SW480 (cell line): Measurements from ENCODE around the gene ADRA2A.
A peak's percentile ranks its signal among the peaks of the same experiment; 100 is the strongest.

Experiments used
- DNase-seq: peaks from one replicate; pipeline ENCODE4 v3.0.0-alpha.2; 2016; ENCODE audit warnings: low spot score

ADRA2A gene

DNA sequence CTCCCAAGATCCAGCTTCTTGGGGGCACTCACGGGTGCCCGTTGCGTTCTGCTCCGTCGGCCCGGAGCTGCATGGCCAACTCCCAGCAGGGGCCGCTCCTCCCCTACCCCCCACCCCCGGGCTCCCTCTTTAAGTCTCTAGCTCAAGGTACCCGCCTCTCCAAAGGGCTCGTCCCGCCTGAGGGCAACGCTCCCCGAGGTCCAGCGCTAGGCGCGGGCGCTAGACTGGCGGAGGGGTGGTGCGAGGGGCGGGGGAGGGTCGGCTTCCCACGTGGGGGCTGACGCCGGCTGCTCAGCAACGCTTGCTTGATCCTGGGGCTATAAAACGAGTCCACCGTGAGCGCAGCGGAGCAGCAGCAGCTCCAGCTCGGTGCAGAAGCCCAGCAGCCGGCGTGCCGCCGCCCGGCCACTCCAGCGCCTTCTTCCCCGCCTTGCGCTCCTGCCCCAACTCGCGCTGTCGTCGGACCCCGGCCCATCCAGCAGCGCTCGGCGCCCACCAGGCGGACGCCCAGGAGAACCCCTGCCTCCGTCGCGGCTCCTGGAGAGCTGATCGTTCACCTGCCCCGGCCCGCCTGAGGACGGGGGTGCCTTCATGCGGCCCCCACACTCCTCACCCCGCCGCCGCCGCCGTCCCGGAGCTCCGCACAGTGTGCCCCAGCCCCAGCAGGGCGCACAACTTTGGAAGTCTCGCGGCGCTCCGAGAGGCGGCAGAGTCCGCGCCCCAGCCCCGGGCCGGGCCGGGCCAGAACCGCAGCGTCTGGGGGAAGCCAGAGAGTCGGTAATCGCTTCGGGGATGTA, at the start of gene ADRA2A:
Gene ADRA2A (plus strand): TSS at position 348 of the 797 bp plus-strand sequence. CDS start 968 bp downstream, outside the sequence.
- DNase-seq, result peak; percentile 44

DNA sequence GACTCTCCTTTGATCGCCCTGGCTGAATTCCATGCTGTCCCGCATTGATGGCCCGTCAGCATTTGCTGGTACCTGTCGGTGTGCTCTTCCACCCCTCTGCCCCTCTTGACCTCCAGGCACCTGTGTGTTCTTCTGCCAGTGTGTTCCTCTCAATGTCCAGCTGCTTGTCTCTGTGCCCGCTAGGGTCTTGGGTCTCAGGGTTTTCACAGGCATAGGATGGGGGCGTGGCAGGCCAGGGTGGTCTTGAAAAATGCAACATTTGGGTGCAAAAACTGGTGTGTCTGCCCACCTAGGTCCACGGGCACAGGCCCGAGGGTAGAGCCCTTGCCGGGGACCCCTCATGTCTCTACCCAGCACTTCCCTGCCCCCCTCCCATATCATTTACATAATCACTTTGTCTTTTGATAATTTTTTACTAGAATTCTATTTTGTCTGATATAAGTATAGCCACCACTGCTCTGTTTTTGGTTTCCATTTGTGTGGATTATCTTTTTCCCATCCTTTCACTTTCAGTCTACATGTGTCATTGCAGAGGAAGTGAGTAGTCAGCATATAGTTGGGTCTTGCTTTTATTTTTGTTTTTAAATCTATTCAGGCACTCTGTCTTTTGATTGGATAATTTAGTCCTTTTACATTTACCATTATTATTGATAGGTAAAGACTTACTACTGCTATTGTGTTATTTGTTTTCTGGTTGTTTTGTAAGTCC, 46.6 kb upstream of the ADRA2A start:
- DNase-seq, result no peak

DNA sequence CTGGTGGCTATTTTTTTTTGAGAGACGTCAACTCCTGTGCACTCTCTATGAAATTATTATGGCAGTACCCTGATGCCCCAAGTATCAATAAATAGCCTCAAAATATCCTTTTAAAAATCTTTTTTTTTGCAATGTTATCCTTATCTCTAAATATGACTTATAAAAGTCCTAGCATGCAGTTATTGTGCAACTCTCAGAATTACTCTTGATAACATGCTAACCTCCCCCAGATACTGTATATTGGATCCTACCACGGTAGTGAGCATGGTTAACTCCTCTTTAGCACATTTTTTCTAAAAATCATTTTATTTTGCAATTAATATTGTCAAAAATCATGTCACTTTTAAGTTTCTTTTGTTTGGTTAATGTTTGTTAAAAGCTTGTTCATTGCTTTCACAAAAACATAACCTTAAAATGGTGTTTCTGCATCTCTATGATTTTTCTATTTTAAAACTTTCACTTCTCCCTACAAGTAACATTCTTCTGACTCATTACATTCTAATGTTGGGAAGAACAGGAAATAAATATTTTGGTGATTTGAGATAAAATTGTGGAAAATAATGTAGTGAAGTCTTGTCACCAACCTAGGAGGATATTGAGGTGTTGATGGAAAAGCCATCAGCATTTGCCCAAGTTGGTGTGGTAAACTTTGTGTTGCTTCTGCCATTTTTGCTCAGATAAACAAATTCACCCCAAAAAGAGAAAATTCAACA, 42.1 kb upstream of the ADRA2A start:
- DNase-seq, result no peak

DNA sequence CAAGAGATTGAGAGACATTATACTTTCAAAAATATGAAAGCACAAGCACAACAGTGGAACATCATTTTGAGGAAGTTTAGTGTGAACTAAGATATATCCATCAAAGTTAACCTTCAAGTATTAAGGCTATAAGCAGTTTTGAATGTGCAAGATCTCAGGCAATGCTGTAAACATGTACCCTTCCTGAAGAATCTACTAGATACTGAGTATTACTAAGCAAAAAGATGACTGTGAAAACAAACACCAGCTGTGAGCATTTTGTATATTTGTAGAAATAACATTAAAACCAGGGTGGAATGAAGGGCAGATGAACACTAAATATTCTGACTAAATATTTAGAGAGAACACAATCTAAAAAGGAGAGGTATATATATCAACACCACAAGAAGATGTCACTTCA, 41.3 kb upstream of the ADRA2A start:
- DNase-seq, result no peak

DNA sequence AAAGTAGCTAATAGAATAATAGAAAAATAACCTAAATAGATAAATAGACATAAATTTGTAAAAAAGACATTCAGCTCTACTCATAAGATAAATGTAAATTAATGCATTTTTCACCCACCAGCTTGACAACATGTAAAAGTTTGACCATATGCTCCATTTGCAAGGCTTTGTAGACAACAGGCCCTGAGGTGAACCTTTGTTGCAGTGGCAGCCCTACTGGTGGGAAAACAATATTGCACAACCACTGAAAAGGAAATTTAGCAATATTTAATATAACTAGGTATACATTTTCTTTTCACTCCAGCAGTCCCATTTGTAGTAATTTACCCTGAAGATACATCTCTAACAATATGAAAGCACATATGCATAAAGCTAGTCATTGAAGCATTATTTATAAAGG, 39.0 kb upstream of the ADRA2A start:
- no peak for DNase-seq

- no peak for DNase-seq
Measured at GRCh38 chr10:111039522-111039921, 37.3 kb upstream of the ADRA2A start.

DNA sequence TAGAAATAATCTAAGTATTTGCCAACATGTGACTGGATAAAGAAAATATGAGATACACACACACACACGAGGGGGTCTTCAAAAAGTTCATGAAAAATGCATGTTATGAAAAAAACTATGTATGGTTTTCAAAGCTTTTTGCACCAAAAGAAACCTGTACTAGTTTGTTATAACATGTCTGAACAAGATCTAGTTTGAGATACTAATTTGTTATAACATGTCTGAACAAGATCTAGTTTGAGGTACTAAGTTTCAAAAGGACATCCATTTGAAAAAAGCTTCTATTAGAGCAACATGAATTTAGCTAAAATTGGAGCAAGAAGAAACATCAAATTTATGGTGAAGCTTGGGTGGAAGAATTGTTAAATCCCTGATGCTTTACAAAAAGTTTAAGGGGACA, 19.8 kb upstream of the ADRA2A start:
- DNase-seq, result no peak

DNA sequence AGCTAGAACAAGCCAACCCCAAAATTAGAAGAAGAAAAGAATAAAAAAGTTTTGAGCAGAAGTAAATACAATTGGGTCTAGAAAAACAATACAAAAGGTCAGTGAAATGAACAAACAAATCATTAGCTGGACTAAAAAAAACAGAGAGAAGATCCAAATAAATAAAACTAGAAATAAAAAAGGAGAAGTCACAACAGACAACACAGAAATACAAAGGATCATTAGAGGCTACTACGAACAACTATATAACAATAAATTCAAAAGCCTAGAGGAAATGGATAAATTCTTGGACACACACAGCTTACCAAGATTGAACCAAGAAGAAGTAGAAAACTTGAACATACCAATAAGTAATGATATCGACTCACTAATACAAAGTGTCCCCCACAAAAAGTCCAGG, 13.4 kb upstream of the ADRA2A start:
- DNase-seq, result no peak

- DNase-seq, result no peak
Measured at GRCh38 chr10:111072232-111072631, 4.6 kb upstream of the ADRA2A start.

- no peak for DNase-seq
Measured at GRCh38 chr10:111075577-111076185, 1.1 kb upstream of the ADRA2A start.

DNA sequence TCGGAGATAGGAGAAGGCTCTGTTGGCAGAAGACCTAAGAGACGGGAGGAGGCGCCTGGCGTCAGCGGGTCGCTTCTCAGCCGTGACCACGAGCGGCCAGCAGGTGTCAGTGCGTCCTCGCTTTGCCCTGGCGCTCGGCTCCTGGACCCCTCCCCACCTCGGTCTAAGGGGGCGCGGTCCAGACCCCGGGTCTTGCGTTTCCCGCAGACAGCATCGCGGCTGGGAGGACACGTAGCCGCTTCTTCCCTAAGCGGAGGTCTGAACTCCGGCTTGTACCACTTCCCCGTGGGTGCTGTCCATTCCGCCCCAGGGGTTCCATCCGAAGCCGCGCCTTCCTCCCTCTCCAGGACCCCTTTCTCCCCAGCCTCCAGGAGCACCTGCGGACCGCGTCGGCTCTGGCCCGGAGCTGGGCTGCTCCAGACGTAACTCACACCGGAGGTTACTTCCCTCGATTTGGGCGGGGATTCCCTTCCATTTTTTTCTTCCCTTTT, 593 bp upstream of the ADRA2A start:
- DNase-seq, result peak; percentile 39

DNA sequence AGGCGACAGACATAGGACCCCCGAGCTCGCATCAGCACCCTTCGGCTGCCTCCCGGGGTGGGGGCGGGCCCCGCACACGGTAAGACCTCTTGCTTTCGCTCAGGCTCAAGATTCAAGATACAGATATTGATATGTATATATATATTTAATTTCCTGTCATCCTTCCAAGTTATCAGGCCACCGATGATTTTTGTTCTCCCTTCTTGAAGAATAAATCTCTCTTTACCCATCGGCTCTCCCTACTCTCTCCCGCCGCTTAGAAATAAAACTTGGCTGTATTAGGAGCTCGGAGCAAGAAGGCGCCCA, 603 bp downstream of the ADRA2A start:
- DNase-seq, result no peak

DNA sequence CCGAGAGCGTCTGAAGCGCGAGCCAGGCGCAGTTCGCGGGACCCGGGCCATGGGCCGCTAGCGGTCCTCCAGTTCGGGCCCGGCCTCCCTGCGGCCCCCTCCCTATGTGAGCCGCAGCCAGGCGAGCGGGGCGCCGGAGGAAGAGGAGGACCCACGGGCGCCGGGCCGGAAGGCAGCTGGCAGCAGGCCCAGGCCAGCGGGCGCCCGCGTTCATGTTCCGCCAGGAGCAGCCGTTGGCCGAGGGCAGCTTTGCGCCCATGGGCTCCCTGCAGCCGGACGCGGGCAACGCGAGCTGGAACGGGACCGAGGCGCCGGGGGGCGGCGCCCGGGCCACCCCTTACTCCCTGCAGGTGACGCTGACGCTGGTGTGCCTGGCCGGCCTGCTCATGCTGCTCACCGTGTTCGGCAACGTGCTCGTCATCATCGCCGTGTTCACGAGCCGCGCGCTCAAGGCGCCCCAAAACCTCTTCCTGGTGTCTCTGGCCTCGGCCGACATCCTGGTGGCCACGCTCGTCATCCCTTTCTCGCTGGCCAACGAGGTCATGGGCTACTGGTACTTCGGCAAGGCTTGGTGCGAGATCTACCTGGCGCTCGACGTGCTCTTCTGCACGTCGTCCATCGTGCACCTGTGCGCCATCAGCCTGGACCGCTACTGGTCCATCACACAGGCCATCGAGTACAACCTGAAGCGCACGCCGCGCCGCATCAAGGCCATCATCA, 1.1 kb downstream of the ADRA2A start:
- DNase-seq, result no peak

DNA sequence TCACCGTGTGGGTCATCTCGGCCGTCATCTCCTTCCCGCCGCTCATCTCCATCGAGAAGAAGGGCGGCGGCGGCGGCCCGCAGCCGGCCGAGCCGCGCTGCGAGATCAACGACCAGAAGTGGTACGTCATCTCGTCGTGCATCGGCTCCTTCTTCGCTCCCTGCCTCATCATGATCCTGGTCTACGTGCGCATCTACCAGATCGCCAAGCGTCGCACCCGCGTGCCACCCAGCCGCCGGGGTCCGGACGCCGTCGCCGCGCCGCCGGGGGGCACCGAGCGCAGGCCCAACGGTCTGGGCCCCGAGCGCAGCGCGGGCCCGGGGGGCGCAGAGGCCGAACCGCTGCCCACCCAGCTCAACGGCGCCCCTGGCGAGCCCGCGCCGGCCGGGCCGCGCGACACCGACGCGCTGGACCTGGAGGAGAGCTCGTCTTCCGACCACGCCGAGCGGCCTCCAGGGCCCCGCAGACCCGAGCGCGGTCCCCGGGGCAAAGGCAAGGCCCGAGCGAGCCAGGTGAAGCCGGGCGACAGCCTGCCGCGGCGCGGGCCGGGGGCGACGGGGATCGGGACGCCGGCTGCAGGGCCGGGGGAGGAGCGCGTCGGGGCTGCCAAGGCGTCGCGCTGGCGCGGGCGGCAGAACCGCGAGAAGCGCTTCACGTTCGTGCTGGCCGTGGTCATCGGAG, 1.8 kb downstream of the ADRA2A start:
- DNase-seq, result no peak

DNA sequence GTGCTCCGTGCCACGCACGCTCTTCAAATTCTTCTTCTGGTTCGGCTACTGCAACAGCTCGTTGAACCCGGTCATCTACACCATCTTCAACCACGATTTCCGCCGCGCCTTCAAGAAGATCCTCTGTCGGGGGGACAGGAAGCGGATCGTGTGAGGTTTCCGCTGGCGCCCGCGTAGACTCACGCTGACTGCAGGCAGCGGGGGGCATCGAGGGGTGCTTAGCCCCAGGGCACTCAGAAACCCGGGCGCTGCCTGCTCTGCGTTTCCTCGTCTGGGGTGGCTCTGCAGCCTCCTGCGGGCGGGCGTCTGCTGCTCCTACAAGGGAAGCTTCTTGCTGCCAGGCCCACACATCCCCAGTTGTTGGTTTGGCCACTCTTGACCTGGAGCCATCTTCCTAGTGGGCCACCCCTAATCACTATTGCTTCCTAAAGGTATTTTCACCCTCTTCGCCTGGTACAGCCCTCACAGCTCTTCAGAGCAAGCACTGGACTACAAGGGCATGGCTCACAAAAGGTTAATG, 2.5 kb downstream of the ADRA2A start:
- DNase-seq, result no peak

DNA sequence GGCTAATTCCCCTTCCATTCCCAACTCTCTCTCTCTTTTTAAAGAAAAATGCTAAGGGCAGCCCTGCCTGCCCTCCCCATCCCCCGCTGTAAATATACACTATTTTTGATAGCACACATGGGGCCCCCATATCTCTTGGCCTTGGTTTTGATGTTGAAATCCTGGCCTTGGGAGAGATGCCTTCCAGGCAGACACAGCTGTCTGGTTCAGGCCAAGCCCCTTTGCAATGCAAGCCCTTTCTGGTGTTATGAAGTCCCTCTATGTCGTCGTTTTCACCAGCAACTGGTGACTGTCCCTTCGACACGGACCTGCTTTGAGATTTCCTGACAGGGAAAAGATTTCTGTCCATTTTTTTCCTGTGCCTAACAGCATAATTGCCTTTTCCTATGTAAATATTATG, 3.0 kb downstream of the ADRA2A start:
- no peak for DNase-seq

- DNase-seq, result no peak
Measured at GRCh38 chr10:111080224-111080623, 3.4 kb downstream of the ADRA2A start.

DNA sequence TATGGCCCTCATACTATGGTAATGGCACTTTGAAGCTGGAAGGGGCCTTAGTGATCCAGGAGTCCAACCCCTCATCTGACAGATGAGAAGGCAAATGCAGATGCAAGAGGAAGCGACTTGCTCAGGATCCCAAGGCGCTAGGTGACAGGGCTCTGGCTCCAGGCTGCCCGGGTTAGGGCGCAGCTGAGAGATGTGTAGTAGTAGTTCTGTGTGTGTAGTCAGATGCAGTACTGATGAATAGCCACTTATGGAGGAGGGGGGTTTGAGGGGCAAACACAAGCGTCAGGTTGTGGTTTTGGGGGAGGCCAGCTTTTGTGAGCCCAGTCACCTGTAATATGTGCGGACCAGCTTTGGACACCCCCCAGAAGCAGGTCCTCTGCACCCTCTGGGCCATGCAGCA, 4.8 kb downstream of the ADRA2A start:
- no peak for DNase-seq

- no peak for DNase-seq
Measured at GRCh38 chr10:111082102-111082975, 5.5 kb downstream of the ADRA2A start.
